ENCODE data around the gene METTL18.
A peak's percentile ranks its signal among the peaks of the same experiment; 100 is the strongest.

The METTL18 gene

GRCh38 chr1:169793730-169794129, 977 bp downstream of the METTL18 start:
- TF ChIP-seq CTCF (conservative IDR thresholded peaks at IDR 0.05; ENCODE audit: low read depth, low read length), result no peak
- no peak for DNase-seq (ENCODE audit: low read depth)

GRCh38 chr1:169788402-169788801, 6.3 kb downstream of the METTL18 start:
- DNase-seq (ENCODE audit: low read depth), result no peak
- no peak for TF ChIP-seq CTCF (conservative IDR thresholded peaks at IDR 0.05; ENCODE audit: low read depth, low read length)

More at GRCh38 chr1:169793730-169794129, 977 bp downstream of the METTL18 start:
- H3K4me3 ChIP-seq (ENCODE audit: low read length), result peak overlapping the region; percentile 96

GRCh38 chr1:169786974-169787373, 7.7 kb downstream of the METTL18 start:
- no peak for TF ChIP-seq CTCF (conservative IDR thresholded peaks at IDR 0.05; ENCODE audit: low read depth, low read length)
- no peak overlapping the region for H3K4me3 ChIP-seq (ENCODE audit: low read length)
- no peak for DNase-seq (ENCODE audit: low read depth)

More at GRCh38 chr1:169788402-169788801, 6.3 kb downstream of the METTL18 start:
- H3K4me3 ChIP-seq (ENCODE audit: low read length), result no peak overlapping the region

GRCh38 chr1:169785267-169785666, 9.4 kb downstream of the METTL18 start:
- H3K4me3 ChIP-seq (ENCODE audit: low read length), result no peak overlapping the region
- DNase-seq (ENCODE audit: low read depth), result no peak
- no peak for TF ChIP-seq CTCF (conservative IDR thresholded peaks at IDR 0.05; ENCODE audit: low read depth, low read length)

- no peak overlapping the region for H3K4me3 ChIP-seq (ENCODE audit: low read length)
- TF ChIP-seq CTCF (conservative IDR thresholded peaks at IDR 0.05; ENCODE audit: low read depth, low read length), result no peak
- DNase-seq (ENCODE audit: low read depth), result no peak
Observed at GRCh38 chr1:169784102-169784501, 10.6 kb downstream of the METTL18 start.

GRCh38 chr1:169782596-169782995, 12.1 kb downstream of the METTL18 start:
- no peak for TF ChIP-seq CTCF (conservative IDR thresholded peaks at IDR 0.05; ENCODE audit: low read depth, low read length)
- no peak overlapping the region for H3K4me3 ChIP-seq (ENCODE audit: low read length)
- no peak for DNase-seq (ENCODE audit: low read depth)

GRCh38 chr1:169779970-169780369, 14.7 kb downstream of the METTL18 start:
- no peak for DNase-seq (ENCODE audit: low read depth)
- H3K4me3 ChIP-seq (ENCODE audit: low read length), result no peak overlapping the region
- no peak for TF ChIP-seq CTCF (conservative IDR thresholded peaks at IDR 0.05; ENCODE audit: low read depth, low read length)

Data from retinal pigment epithelial cell (primary cell).